HG02798 (cell line): Measurements from ENCODE around the gene SLC9B2.

ENCODE experiments used
- ATAC-seq: cut with Tn5 transposase; IDR thresholded peaks from one replicate; pipeline ENCODE4 v1.9.1; 2021; ENCODE audit warnings: mild to moderate bottlenecking; ENCODE audit not compliant: unreplicated experiment, poor library complexity

SLC9B2 gene

DNA sequence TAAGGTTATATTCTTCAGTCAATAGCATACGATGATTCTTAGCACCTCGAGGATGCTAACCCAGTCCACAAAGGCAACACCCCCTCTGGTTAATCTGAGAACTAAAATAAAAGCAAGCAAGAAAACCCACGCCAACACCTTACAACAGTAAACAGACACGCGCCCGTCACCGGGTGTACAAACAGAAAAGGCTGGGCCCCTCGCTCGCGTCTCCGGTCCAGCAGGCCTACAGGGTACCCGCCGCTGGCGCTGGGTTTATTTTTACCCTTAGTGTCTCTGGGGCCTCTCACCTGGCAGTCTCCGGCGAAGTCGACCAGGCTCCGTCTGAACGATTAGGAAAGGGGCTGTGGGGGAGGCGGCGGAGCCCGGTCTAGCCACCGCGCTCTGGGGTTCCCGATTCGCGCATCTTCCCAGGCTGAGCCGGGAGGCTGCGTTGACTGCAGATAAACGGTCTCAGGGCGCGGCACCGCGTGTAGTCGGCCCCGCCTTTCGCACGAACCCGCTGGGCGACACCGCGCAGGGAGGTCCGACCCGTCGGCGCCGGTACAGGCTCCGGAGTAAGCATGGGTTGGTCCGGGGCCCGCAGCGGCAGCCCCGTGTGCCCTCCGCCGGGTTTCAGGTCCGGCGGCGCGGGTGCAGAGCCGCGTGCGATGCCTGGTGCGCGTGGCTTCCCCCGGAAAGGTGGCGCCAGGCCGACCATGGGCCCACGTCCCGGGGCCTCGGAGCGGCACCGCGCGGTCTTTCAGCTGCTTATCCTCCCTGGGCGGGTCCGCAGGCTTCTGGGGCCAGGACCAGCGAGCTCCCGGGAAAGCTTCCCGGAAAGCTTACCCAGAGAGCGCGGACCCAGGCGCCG, 441 bp downstream of the SLC9B2 start:
- ATAC-seq: peak; percentile 61

DNA sequence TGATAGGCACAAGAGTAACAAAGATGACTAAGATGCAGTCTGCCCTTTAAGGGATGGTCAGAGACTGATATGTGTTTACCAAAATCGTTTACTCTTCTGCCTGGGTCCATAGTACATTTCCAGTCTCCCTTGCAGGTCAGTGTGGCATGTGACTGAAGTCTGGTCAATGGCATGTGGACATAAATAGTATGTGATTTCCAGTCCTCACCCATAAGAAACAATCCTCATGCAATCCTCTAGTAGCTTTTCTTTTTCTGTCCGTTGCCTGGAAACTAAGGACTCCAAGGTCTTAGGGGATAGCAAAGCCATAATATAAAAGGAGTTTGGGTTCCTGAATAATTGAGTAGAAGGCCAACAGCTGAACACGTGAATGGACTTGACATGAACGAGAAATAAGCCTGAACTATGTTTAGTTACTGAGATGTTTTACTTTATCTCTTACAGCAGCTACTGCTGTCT, 1.1 kb downstream of the SLC9B2 start:
- no peak for ATAC-seq

- ATAC-seq: peak; percentile 24
Measured at GRCh38 chr4:103074744-103075434, 1.7 kb downstream of the SLC9B2 start.

- no peak for ATAC-seq
Measured at GRCh38 chr4:103073792-103074438, 2.6 kb downstream of the SLC9B2 start.

GRCh38 chr4:103067841-103068547, 8.6 kb downstream of the SLC9B2 start:
- ATAC-seq: no peak

- no peak for ATAC-seq
Measured at GRCh38 chr4:103060453-103061148, 16.0 kb downstream of the SLC9B2 start.

DNA sequence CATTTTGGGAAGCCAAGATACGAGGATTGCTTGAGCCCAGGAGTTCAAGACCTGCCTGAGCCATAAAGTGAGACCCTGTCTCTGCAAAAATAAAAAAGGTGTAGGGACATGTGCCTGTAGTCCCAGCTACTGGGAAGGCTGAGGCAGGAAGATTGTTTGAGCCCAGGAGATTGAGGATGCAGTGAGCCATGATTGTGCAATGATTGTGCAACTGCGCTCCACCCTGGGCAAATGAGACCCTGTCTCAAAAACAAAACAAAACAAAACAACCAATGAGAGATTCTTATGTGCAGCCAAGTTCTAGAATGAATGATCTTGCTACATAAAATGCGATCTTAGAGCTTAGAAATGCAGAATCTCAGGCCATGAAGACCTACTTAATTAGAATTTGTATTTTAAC, 22.5 kb downstream of the SLC9B2 start:
- no peak for ATAC-seq

DNA sequence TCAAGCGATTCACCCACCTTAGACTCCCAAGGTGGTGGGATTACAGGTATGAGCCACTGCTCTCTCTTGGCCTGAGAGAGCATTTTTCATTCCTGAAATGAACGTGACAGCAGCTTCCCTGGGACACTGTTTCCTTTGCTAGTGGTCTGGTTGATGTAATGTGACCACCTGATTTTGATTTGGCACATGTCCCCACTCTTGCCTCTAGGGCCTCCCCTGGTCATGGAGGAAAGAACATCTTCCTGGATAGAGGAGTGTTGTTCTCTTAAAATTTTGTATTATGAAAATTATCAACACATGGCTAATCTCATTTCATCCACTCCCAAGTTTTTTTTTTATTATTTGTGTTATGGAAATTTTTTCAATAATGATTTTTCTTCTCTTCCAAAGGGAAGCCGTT, 23.8 kb downstream of the SLC9B2 start:
- ATAC-seq: no peak

GRCh38 chr4:103052145-103052544, 24.4 kb downstream of the SLC9B2 start:
- no peak for ATAC-seq

DNA sequence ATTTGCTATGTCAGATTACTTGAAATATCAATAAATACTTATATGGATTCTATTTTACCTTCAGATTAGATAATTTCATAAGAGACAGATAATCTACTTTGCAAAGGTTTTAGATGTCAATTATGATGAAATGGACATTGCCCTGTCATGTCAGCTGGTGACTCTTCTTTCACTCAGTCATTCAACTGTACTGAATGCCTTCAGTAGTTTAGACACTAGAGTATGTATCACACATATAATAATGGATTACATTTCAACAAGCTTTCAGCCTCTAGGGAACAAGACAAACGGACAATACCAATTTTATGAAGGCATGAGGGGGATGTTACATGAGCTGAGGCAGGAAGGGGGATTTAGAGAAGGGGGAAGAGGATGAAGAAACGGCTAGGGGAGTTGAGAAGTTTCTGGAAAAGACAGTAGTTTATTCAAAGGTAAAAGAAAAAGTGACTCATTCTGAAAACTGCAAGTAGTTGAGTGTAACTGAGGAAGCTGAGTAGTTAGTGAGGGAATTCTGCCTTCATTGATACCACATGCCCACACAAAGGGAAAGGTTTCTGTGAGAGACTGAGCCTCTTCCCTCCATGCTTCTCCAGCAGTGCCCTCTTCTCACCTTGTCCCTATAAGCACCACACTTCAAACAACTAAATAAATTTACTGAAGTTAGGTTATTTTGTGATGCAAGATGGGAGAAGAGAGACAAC, 25.7 kb downstream of the SLC9B2 start:
- ATAC-seq: no peak

GRCh38 chr4:103046416-103047290, 29.9 kb downstream of the SLC9B2 start:
- ATAC-seq: peak; percentile 97

DNA sequence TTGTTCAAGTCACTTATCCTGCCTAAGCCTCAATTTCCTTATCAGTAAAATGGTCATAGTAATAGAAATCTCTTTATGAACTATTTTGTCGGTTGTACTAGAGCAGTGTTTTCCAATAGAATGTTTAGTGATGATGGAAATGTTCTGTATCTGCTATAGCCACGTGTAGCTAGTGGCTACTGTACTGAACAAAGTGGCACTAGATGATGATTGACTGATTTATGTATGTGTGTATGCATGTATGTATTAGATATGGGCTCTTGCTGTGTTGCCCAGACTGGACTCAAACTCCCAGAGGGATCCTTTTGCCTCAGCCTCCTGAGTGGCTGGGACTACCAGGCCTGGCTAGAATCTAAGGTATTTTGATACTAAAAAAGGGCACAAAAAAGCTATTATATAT, 32.4 kb downstream of the SLC9B2 start:
- ATAC-seq: no peak

GRCh38 chr4:103036169-103036568, 40.4 kb downstream of the SLC9B2 start:
- ATAC-seq: no peak

DNA sequence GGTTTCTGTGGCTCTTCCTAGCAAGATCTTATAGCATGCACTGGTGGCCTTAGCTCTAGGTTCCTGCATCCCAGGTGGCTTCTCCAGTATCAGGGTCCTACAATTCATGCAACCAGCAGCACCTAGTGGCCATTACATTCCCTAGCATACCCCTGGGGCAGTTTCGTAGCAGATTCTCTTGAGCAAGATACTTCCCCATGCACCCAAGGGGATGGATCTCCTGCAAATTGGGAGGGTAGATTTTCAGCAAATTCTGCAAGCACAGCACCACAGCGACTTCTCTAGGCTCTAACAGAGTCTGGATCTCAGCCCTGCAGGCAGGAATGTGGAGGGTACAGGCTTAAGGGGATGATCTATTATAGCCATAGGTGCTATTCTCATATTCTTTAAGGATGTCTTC, 44.0 kb downstream of the SLC9B2 start:
- ATAC-seq: peak; percentile 68

DNA sequence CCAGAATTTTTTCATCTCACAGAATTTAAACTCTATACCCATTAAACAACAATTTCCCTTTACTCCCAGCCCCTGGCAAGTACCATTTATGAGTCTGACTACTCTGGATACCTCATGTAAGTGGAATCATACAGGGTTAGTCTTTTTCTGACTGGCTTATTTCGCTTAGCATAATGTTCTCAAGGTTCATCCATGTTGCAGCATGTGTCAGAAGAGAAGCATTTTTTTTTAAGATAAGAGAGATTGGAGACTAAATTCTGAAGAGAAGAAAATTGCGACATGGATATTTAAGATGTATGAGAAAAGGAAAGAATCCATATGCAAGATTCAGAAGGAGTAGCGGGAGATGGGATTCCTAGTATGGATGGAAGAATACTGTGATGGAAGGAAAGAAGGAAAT, 45.8 kb downstream of the SLC9B2 start:
- ATAC-seq: no peak

DNA sequence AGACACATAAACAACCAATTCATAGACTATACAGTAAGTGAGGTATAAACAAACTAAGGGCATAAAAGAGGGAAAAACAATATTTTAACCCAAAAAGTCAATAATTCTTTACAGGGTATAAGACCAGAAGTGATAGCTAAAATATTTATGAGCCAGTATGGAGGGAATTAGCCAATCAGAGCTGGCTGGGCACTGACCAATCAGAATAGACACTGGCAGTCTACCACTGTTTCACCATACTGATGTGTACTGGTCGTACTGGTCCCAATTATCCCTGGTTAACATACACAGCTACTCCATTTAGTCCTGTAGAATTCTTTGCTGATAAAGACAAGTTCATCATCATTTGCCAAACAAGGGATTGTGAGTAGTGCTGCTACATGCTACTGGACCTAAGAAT, 47.3 kb downstream of the SLC9B2 start:
- no peak for ATAC-seq

DNA sequence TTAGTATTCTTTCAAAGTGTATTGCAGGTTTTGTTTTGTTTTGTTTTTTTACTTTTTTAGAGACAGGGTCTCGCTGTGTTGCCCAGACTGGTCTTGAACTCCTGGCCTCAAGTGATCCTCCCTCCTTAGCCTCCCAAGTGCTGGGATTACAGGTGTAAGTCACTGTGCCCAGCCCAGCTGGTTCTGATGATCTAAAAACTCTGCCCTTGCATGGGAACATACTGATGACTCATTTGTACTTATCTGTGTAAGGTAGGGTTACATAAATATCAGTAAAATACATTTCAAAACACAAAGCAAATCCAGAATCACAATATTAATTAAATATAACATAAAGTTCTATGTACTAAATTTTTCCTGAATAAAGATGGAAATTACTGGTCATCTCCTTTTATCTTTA, 49.7 kb downstream of the SLC9B2 start:
- ATAC-seq: no peak

DNA sequence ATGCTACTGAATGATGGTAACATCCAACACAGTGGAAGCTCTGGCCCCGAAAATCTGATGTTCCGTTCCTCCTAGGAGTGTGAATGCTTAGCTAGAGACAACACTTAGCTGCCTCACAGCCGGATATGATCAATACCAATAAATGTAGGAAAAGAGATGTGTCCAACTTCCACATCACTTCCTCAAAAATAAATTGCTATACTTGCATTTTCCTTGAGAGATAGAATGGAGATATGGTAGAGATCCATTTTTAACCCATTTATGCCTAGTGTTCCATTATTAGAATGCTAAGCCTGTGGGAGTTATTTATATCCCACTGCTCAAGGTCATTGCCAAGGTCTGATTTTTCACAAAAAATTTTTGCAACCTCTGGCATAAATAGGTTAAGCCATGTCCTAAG, 51.6 kb downstream of the SLC9B2 start:
- ATAC-seq: no peak
